Ishikawa (cell line): ENCODE measurements around the gene ERBB4.

Experiments used
- CEBPB ChIP-seq: IDR thresholded peaks from 2 replicates; pipeline ENCODE4 v1.6.1; 2012
- CREB1 ChIP-seq: IDR thresholded peaks from 2 replicates; pipeline ENCODE4 v1.6.1; 2012; ENCODE audit warnings: low read depth
- EGR1 ChIP-seq: IDR thresholded peaks from 2 replicates; pipeline ENCODE4 v1.6.1; 2012
- EP300 ChIP-seq: IDR thresholded peaks from 2 replicates; pipeline ENCODE4 v1.6.1; 2012; ENCODE audit warnings: borderline replicate concordance
- FOXM1 ChIP-seq: IDR thresholded peaks from 2 replicates; pipeline ENCODE4 v1.6.1; 2012; ENCODE audit warnings: low read depth, borderline replicate concordance
- NFIC ChIP-seq: IDR thresholded peaks from 2 replicates; pipeline ENCODE4 v1.6.1; 2012
- RAD21 ChIP-seq: IDR thresholded peaks from 2 replicates; pipeline ENCODE4 v1.6.1; 2012; ENCODE audit warnings: low read depth
- TAF1 ChIP-seq: IDR thresholded peaks from 2 replicates; pipeline ENCODE4 v1.6.1; 2012; ENCODE audit warnings: low read depth, mild to moderate bottlenecking
- TCF12 ChIP-seq: IDR thresholded peaks from 2 replicates; pipeline ENCODE4 v1.6.1; 2012; ENCODE audit warnings: low read depth
- TEAD4 ChIP-seq: IDR thresholded peaks from 2 replicates; pipeline ENCODE4 v1.6.1; 2012
- YY1 ChIP-seq: IDR thresholded peaks from 2 replicates; pipeline ENCODE4 v1.6.1; 2012; ENCODE audit warnings: low read depth
- ZBTB7A ChIP-seq: IDR thresholded peaks from 2 replicates; pipeline ENCODE4 v1.6.1; 2012; ENCODE audit warnings: low read depth
- TF ChIP-seq, protein P1 (sequence below): IDR thresholded peaks from 2 replicates; pipeline ENCODE4 v1.6.1; 2012
- TF ChIP-seq, protein P2 (sequence below): IDR thresholded peaks from 2 replicates; pipeline ENCODE4 v1.6.1; 2012; ENCODE audit warnings: low read depth, mild to moderate bottlenecking
- TF ChIP-seq, protein P3 (sequence below): IDR thresholded peaks from 2 replicates; pipeline ENCODE4 v1.6.1; 2012

ERBB4 gene

DNA sequence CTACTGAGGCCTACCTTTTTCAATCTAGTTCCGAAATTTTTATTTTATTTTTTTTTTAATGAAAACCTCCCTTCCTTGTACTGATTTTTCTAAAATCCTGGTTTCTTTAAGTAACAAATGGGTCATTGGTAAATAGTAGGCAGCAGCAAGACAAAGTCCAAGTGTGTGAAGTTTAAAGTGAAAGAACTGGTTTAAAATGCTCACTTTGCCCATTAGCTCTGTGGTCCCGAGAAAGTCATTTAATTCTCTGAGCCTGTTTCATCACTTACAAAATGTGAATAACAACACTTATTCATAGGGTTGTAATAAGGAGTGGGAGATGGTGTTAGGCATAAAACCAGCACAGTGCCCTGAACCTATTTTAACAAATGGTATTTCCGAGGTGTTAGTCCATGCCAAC, 426.2 kb downstream of the ERBB4 start:
- TF ChIP-seq TCF12 = no peak
- TF ChIP-seq, protein P1, sequence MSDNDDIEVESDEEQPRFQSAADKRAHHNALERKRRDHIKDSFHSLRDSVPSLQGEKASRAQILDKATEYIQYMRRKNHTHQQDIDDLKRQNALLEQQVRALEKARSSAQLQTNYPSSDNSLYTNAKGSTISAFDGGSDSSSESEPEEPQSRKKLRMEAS = no peak
- no peak for TF ChIP-seq CREB1
- no peak for TF ChIP-seq TEAD4
- TF ChIP-seq NFIC = no peak
- no peak for TF ChIP-seq TAF1
- no peak for TF ChIP-seq CEBPB
- no peak for TF ChIP-seq ZBTB7A
- no peak for TF ChIP-seq FOXM1
- no peak for TF ChIP-seq YY1
- TF ChIP-seq, protein P2, sequence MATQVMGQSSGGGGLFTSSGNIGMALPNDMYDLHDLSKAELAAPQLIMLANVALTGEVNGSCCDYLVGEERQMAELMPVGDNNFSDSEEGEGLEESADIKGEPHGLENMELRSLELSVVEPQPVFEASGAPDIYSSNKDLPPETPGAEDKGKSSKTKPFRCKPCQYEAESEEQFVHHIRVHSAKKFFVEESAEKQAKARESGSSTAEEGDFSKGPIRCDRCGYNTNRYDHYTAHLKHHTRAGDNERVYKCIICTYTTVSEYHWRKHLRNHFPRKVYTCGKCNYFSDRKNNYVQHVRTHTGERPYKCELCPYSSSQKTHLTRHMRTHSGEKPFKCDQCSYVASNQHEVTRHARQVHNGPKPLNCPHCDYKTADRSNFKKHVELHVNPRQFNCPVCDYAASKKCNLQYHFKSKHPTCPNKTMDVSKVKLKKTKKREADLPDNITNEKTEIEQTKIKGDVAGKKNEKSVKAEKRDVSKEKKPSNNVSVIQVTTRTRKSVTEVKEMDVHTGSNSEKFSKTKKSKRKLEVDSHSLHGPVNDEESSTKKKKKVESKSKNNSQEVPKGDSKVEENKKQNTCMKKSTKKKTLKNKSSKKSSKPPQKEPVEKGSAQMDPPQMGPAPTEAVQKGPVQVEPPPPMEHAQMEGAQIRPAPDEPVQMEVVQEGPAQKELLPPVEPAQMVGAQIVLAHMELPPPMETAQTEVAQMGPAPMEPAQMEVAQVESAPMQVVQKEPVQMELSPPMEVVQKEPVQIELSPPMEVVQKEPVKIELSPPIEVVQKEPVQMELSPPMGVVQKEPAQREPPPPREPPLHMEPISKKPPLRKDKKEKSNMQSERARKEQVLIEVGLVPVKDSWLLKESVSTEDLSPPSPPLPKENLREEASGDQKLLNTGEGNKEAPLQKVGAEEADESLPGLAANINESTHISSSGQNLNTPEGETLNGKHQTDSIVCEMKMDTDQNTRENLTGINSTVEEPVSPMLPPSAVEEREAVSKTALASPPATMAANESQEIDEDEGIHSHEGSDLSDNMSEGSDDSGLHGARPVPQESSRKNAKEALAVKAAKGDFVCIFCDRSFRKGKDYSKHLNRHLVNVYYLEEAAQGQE = no peak
- no peak for TF ChIP-seq EGR1
- TF ChIP-seq, protein P3, sequence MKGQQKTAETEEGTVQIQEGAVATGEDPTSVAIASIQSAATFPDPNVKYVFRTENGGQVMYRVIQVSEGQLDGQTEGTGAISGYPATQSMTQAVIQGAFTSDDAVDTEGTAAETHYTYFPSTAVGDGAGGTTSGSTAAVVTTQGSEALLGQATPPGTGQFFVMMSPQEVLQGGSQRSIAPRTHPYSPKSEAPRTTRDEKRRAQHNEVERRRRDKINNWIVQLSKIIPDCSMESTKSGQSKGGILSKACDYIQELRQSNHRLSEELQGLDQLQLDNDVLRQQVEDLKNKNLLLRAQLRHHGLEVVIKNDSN = no peak
- TF ChIP-seq EP300 = no peak
- no peak for TF ChIP-seq RAD21

GRCh38 chr2:212109792-212110680, 428.6 kb downstream of the ERBB4 start:
- TF ChIP-seq CEBPB = no peak
- no peak for TF ChIP-seq EGR1
- no peak for TF ChIP-seq FOXM1

DNA sequence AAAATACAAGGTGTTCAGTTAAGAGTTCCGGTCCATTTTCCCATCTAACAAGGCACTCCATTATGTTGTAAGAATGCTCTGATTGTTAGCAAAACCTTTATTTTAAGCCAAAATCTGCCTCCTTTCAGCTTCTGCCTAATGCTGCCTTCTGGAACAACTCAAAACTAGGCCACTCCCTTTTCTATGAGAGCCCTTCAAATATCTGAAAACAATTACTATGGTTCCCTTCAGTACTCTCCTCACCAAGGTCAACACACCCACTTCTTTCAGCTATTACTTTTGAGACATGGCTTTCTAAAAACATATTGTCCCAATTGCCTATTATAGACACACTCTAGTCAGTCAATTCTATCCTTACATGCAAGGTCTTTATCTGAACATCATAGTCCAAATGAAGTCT, 429.4 kb downstream of the ERBB4 start:
- TF ChIP-seq ZBTB7A (no peak), TAF1 (no peak), TEAD4 (no peak), YY1 (no peak), CREB1 (no peak), FOXM1 (no peak), EGR1 (no peak), TCF12 (no peak), NFIC (no peak), CEBPB (no peak), EP300 (no peak), RAD21 (no peak)
- TF ChIP-seq, protein P3 = no peak
- TF ChIP-seq, protein P1 = no peak
- TF ChIP-seq, protein P2 = no peak

DNA sequence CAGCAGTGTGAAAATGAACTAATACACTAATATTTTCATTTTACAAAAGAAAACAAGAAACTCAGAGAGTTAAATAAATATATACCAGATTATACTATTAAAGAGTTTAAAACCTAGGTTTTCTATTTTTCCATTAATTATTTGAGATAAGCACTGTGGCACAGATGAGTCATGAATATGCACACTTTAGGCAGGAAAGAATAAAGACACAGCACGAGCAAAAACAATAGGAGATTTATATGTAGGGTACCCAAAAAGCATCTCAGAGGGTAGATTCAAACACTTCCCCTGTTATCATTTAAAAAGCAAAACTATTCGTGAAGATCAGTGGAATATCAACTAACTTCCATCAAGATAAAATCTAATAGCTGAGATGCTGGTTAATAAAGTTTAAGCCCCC, 430.6 kb downstream of the ERBB4 start:
- no peak for TF ChIP-seq NFIC

DNA sequence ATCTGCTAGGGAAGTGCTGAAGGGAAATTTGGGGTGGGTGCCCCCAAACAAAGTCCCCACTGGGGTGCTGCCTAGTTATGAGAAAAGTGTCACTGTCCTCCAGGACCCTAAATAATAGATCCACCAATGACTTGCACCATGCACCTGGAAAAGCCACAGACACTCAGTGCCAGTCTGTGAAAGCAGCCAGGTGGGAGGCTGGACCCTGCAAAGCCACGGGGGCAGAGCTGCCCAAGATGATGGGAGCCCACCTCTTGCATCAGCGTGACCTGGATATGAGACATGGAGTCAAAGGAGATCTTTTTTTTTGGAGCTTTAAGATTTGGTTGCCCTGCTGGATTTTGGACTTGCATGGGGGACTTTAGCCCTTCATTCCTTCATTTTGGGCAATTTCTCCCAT, 431.6 kb downstream of the ERBB4 start:
- no peak for TF ChIP-seq CEBPB
- no peak for TF ChIP-seq CREB1
- TF ChIP-seq, protein P2 = no peak
- TF ChIP-seq, protein P1 = no peak
- no peak for TF ChIP-seq EGR1
- no peak for TF ChIP-seq TAF1
- no peak for TF ChIP-seq EP300
- TF ChIP-seq, protein P3 = no peak
- no peak for TF ChIP-seq RAD21
- TF ChIP-seq FOXM1 = no peak
- no peak for TF ChIP-seq YY1
